Activated CD8-positive, alpha-beta T cell treated with anti-CD3 and anti-CD28 coated beads for 36 hours (primary cell): ENCODE measurements around the gene TRDN. TPM values are rescaled to one million over a fixed set of nuclear protein-coding genes. Genes with fewer than 3 reads are reported as not detected.

Source experiments
- ATAC-seq: fragments of 200-7000 bp; cut with Tn5 transposase; one replicate; pipeline ENCODE4 v1.10.0; 2021; ENCODE audit warnings: mild to moderate bottlenecking, moderate library complexity
- CTCF ChIA-PET: fragments of 350-600 bp; sonication (Branson Sonifier 250); formaldehyde crosslinking; loops from one replicate; lab custom pipeline; 2021; ENCODE audit warnings: antibody characterized with exemption; lab: Charles Lee
- POLR2A ChIA-PET: fragments of 350-600 bp; sonication (Branson Sonifier 250); formaldehyde crosslinking; loops from one replicate; lab custom pipeline; 2021; ENCODE audit warnings: antibody characterized with exemption; lab: Charles Lee
- DNase-seq: peaks from one replicate; pipeline ENCODE4 v3.0.0-alpha.2; 2020
- H3K27ac Mint-ChIP-seq: one replicate; pipeline ENCODE4 v1.8.0; 2021; ENCODE audit warnings: mild to moderate bottlenecking, mixed read lengths
- H3K27me3 Mint-ChIP-seq: one replicate; pipeline ENCODE4 v1.8.0; 2021; ENCODE audit warnings: mixed read lengths
- H3K36me3 Mint-ChIP-seq: one replicate; pipeline ENCODE4 v1.8.0; 2021; ENCODE audit warnings: low read depth, mixed read lengths
- H3K4me1 Mint-ChIP-seq: one replicate; pipeline ENCODE4 v1.8.0; 2021; ENCODE audit warnings: low read depth, mixed read lengths
- H3K4me3 Mint-ChIP-seq: one replicate; pipeline ENCODE4 v1.8.0; 2021; ENCODE audit warnings: mild to moderate bottlenecking, moderate library complexity, mixed read lengths
- H3K9me3 Mint-ChIP-seq: one replicate; pipeline ENCODE4 v1.8.0; 2021; ENCODE audit warnings: mixed read lengths
- CTCF ChIP-seq: fragments of 200-600 bp; IDR thresholded peaks from one replicate; pipeline ENCODE4 v1.8.0; 2022; ENCODE audit warnings: antibody characterized with exemption, mild to moderate bottlenecking
- intact Hi-C: fragments of 100-400 bp; cut with micrococcal nuclease; formaldehyde crosslinking; loops from one replicate; pipeline ENCODE4 v1.10.0; 2022
- total RNA-seq, 2 experiments: library from RNA; stranded (reverse); gene quantifications; one replicate each; pipeline ENCODE4 v1.2.3, GENCODE V29; 2021

Gene TRDN
- total RNA-seq, 2 experiments from 2014 or later = not detected

- H3K36me3 Mint-ChIP-seq = no peaks in the 10 kb centered on the region
- ChIA-PET POLR2A (no interaction called here), CTCF (no interaction called here)
- intact Hi-C loops = no loop called here
- no peak overlapping the region for H3K27ac Mint-ChIP-seq
- ATAC-seq = no peak
- no peak overlapping the region for H3K4me3 Mint-ChIP-seq
- H3K27me3 Mint-ChIP-seq = no peaks in the 10 kb centered on the region
- no peaks in the 10 kb centered on the region for H3K9me3 Mint-ChIP-seq
- H3K4me1 Mint-ChIP-seq = no peaks in the 10 kb centered on the region
- no peak for DNase-seq
- no peak for TF ChIP-seq CTCF
Observed at GRCh38 chr6:123193298-123193697, 443.5 kb downstream of the TRDN start.

DNA sequence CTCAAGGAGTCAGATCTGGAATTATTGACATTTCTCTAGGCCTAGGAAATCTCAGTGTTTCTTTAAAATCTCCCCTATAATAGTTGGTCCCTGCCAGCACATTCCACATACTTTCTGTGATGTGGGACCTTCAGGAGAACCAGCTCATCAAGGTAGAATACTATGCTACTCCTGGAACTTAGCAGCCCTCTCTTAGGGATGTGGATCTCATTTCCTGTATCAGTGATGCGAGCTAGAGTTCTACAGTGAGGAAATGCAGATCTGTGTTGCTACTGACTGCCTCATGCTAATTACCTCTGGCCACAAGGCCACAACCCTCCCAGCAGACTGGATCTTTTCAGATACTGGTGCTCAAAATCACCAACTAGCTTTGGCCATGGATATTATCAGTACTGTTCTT lies 446.9 kb downstream of the TRDN start:
- Mint-ChIP-seq H3K4me1 (no peaks in the 10 kb centered on the region), H3K27me3 (no peaks in the 10 kb centered on the region), H3K9me3 (peaks cover 12% of the 10 kb centered on the region), H3K4me3 (no peak overlapping the region), H3K27ac (no peak overlapping the region), H3K36me3 (no peaks in the 10 kb centered on the region)
- intact Hi-C loops = no loop called here
- ChIA-PET POLR2A (no interaction called here), CTCF (no interaction called here)
- no peak for DNase-seq
- no peak for TF ChIP-seq CTCF
- no peak for ATAC-seq

- peaks cover 12% of the 10 kb centered on the region for H3K9me3 Mint-ChIP-seq
- H3K4me1 Mint-ChIP-seq = no peaks in the 10 kb centered on the region
- no peak for TF ChIP-seq CTCF
- ATAC-seq = no peak
- no peaks in the 10 kb centered on the region for H3K27me3 Mint-ChIP-seq
- H3K27ac Mint-ChIP-seq = no peak overlapping the region
- H3K36me3 Mint-ChIP-seq = no peaks in the 10 kb centered on the region
- ChIA-PET CTCF (interaction anchor here (1.1 kb wide), 1 partner anchor 8 kb away, joined by 3 read pairs; no protein-coding TSS in a partner anchor), POLR2A (no interaction called here)
- H3K4me3 Mint-ChIP-seq = no peak overlapping the region
- intact Hi-C loops = no loop called here
- DNase-seq = no peak
Observed at GRCh38 chr6:123182998-123183397, 453.8 kb downstream of the TRDN start.

- Mint-ChIP-seq H3K4me3 (no peak overlapping the region), H3K36me3 (no peaks in the 10 kb centered on the region), H3K27ac (no peak overlapping the region), H3K4me1 (no peaks in the 10 kb centered on the region), H3K27me3 (no peaks in the 10 kb centered on the region), H3K9me3 (no peaks in the 10 kb centered on the region)
- intact Hi-C loops = no loop called here
- DNase-seq (no peak), ATAC-seq (no peak)
- TF ChIP-seq CTCF = no peak
- CTCF ChIA-PET = no interaction called here
- POLR2A ChIA-PET = no interaction called here
Observed at GRCh38 chr6:123176706-123177105, 460.0 kb downstream of the TRDN start.

DNA sequence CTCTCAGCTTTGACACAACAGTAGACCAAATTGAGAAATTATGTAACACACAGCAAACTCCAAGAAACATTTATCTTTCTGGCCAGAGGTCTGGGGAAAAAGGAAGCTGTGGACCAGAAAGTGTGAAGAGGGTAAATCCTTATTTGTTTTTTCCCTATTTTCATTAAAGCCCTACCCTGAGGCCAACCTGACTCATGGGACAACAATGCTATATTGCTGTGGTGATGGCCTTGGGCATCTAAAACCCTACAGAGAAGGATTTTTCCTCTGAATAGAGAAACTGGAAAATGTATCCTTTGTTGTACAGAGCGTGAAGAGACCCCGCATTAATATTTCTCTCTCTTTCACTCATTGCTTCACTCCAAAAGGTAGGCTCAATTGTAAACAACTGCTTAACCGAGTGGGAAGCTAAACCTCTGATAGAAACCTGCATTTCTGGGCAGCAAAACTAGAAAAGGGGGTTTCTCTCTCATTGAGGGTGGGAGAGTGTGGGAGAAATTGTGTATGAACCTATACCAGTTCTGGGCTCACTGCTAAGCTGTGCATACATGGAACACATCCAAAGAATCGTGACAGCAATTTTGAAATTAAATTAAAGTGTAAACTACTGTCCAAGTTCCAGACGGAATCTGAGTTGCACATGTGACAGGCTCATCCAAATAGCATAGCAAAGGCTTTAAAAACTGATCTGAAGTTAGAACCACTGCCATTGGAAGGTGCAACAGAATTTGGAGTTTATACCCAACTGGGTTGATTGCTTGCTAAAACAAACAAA lies 465.2 kb downstream of the TRDN start:
- no peak for TF ChIP-seq CTCF
- Mint-ChIP-seq H3K4me3 (no peak overlapping the region), H3K27ac (no peak overlapping the region), H3K4me1 (no peaks in the 10 kb centered on the region), H3K36me3 (no peaks in the 10 kb centered on the region), H3K9me3 (no peaks in the 10 kb centered on the region), H3K27me3 (no peaks in the 10 kb centered on the region)
- intact Hi-C loops = no loop called here
- ChIA-PET CTCF (no interaction called here), POLR2A (no interaction called here)
- ATAC-seq (no peak), DNase-seq (no peak)
